Neural crest cell (in vitro differentiated cells): Measurements from ENCODE around the gene VARS2. TPM values are rescaled to one million over a fixed set of nuclear protein-coding genes. Genes with fewer than 3 reads are reported as not detected.
A peak's percentile ranks its signal among the peaks of the same experiment; 100 is the strongest.
"Not testable (repeated sequence)": the region's sequence is repeated elsewhere in the genome, so short reads cannot be mapped to it uniquely, and the experiment has no call there.

ENCODE experiments used
- DNase-seq: peaks from one replicate; pipeline ENCODE4 v3.0.0; 2021; ENCODE audit warnings: low read depth, mixed read lengths, low spot score
- H3K27ac Mint-ChIP-seq: one replicate; pipeline ENCODE4 v1.8.0; 2021; ENCODE audit warnings: mild to moderate bottlenecking, mixed read lengths; ENCODE audit not compliant: unreplicated experiment
- H3K27me3 Mint-ChIP-seq: 2 replicates; pipeline ENCODE4 v1.8.0; 2021; ENCODE audit warnings: low read depth, mild to moderate bottlenecking, mixed read lengths
- H3K36me3 Mint-ChIP-seq: 2 replicates; pipeline ENCODE4 v1.8.0; 2021; ENCODE audit warnings: low read depth, mild to moderate bottlenecking, mixed read lengths
- H3K4me1 Mint-ChIP-seq: 2 replicates; pipeline ENCODE4 v1.8.0; 2021; ENCODE audit warnings: mixed read lengths
- H3K4me3 Mint-ChIP-seq: one replicate; pipeline ENCODE4 v1.8.0; 2021; ENCODE audit warnings: mild to moderate bottlenecking, mixed read lengths
- H3K9me3 Mint-ChIP-seq: 2 replicates; pipeline ENCODE4 v1.8.0; 2021; ENCODE audit warnings: mixed read lengths
- total RNA-seq: library from RNA; stranded (reverse); gene quantifications from 2 replicates; pipeline ENCODE4 v1.2.1, GENCODE V29; 2021
- TF ChIP-seq, protein P1 (sequence below): fragments of 200-600 bp; sonication (generic); conservative IDR thresholded peaks from 2 replicates; pipeline ENCODE4 v1.5.0; 2021; ENCODE audit warnings: antibody characterized with exemption, mild to moderate bottlenecking

VARS2 gene
- total RNA-seq, 1 donor from 2014 or later: 68.2 TPM

DNA sequence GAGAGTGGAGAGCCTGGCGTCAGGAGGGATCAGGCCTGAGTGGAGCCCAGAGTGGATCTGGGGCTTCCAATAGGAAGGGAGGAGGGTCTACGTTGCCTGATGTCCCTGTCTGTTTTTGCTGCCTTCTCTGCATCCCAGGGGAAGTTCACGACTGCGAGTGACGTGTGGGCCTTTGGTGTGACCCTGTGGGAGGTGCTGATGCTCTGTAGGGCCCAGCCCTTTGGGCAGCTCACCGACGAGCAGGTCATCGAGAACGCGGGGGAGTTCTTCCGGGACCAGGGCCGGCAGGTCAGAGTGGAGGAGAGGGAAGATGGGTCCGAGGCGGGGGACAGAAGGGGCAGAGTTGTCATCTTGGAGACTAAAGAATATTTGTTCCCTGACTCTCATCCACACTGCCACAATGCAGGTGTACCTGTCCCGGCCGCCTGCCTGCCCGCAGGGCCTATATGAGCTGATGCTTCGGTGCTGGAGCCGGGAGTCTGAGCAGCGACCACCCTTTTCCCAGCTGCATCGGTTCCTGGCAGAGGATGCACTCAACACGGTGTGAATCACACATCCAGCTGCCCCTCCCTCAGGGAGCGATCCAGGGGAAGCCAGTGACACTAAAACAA is 15.2 kb upstream of the VARS2 start:
- Mint-ChIP-seq H3K4me1 (peaks cover 13% of the 10 kb centered on the region), H3K9me3 (no peaks in the 10 kb centered on the region), H3K27me3 (no peaks in the 10 kb centered on the region), H3K36me3 (peaks cover 10% of the 10 kb centered on the region), H3K4me3 (no peak overlapping the region), H3K27ac (no peak overlapping the region)
- DNase-seq: no peak
- TF ChIP-seq, protein P1, sequence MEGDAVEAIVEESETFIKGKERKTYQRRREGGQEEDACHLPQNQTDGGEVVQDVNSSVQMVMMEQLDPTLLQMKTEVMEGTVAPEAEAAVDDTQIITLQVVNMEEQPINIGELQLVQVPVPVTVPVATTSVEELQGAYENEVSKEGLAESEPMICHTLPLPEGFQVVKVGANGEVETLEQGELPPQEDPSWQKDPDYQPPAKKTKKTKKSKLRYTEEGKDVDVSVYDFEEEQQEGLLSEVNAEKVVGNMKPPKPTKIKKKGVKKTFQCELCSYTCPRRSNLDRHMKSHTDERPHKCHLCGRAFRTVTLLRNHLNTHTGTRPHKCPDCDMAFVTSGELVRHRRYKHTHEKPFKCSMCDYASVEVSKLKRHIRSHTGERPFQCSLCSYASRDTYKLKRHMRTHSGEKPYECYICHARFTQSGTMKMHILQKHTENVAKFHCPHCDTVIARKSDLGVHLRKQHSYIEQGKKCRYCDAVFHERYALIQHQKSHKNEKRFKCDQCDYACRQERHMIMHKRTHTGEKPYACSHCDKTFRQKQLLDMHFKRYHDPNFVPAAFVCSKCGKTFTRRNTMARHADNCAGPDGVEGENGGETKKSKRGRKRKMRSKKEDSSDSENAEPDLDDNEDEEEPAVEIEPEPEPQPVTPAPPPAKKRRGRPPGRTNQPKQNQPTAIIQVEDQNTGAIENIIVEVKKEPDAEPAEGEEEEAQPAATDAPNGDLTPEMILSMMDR: no peak

DNA sequence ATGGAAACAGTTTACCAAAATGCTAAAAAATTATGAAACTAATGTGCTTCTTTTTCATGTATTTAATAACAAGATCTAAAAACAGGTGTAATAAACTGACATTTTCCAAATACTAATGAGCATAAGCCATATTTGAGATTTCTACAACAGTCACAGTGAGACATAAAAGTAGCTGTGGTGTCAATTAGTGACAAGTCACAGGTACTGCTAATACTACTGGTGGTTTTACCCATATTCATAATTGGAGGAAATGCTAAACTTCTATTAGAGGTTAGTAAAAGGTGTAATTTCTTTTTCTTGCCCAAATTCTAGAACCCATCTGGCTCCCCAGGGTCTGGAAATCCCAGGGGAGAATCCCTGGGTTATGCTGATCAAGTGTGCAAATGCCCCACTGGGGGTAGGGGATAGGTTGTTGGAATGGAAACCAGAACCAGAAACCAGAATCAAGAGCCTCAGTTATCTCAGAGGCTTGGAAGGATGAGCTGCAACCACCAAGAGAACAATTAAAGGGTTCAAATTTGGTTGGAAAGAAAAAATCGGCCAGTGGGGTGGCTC is 13.1 kb upstream of the VARS2 start:
- Mint-ChIP-seq H3K36me3 (peaks cover 3% of the 10 kb centered on the region), H3K27me3 (no peaks in the 10 kb centered on the region), H3K9me3 (no peaks in the 10 kb centered on the region), H3K27ac (no peak overlapping the region), H3K4me3 (no peak overlapping the region), H3K4me1 (peaks cover 2% of the 10 kb centered on the region)
- TF ChIP-seq, protein P1: no peak
- DNase-seq: no peak

DNA sequence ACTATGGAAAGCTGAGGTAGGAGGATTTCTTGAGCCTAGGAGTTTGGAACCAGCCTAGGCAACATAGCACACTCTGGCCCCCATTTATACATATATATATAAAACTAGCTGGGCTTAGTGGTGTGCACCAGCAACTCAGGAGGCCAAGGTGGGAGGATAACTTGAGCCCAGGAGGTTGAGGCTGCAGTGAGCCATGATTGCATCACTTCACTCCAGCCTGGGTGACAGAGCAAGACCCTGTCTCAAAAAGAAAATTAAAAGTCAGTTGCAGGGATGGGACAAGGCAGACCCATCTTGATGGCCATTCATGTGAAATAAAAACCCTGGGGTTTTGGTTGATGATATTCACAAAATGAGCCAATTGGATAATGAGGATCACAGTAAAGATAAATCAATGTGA is 12.6 kb upstream of the VARS2 start:
- no peaks in the 10 kb centered on the region for H3K9me3 Mint-ChIP-seq
- TF ChIP-seq, protein P1: no peak
- no peak overlapping the region for H3K27ac Mint-ChIP-seq
- peaks cover 3% of the 10 kb centered on the region for H3K36me3 Mint-ChIP-seq
- no peak overlapping the region for H3K4me3 Mint-ChIP-seq
- no peaks in the 10 kb centered on the region for H3K27me3 Mint-ChIP-seq
- no peaks in the 10 kb centered on the region for H3K4me1 Mint-ChIP-seq
- DNase-seq: no peak

DNA sequence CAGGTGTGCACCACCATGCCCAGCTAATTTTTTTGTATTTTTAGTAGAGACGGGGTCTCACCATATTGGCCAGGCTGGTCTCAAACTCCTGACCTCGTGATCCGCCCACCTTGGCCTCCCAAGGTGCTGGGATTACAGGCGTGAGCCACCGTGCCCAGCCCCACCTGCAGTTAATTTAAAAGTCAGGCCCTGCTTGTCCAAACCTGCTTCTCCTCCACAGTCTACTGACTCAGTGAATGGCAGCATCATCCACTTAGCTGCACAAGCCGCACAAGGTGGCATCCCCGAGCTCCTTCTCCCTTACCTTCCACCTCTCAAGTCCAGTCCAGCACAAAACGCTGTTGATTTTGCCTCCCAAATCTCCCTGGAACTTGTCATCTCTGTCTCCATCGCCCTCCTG is 11.8 kb upstream of the VARS2 start:
- H3K27me3 Mint-ChIP-seq, H3K36me3 Mint-ChIP-seq, H3K4me3 Mint-ChIP-seq, H3K4me1 Mint-ChIP-seq, H3K9me3 Mint-ChIP-seq, DNase-seq, H3K27ac Mint-ChIP-seq: not testable (repeated sequence)

DNA sequence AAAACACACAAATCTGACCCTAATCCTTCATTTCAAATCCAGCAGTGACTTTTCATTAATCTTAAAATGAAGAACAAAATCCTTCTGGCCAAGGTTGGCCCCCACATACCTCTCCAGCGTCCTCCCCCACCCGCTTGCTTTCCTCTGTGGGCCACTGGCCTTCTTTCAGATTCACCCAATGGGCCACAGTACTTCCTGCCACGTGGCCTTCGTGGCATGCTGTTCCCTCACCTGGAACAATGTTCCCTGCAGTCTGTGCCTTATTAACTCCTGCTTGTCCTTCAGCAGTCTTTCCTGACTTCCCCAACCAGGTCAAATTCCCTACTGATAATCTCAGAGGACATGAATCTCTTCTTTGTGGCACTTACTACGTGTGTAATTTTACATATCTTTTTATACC is 11.3 kb upstream of the VARS2 start:
- TF ChIP-seq, protein P1: no peak
- Mint-ChIP-seq H3K27me3 (no peaks in the 10 kb centered on the region), H3K27ac (no peak overlapping the region), H3K4me1 (peaks cover 5% of the 10 kb centered on the region), H3K36me3 (peaks cover 3% of the 10 kb centered on the region), H3K4me3 (no peak overlapping the region), H3K9me3 (no peaks in the 10 kb centered on the region)
- DNase-seq: no peak

DNA sequence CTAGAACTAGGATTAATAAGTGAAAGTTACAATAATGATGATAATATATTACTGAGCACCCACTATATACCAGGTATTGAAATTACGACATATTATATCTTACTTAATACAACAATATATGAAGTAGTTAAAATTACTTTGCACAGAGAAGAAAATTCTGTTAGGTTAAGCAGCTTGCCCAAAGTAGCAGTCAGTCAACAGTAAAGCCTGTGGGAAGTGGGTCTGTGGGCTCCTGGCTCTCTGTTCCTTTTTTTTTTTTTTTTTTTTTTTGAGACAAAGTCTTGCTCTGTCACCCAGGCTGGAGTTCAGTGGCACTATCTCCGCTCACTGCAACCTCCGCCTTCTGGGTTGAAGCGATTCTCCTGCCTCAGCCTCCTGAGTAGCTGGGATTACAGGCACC is 10.8 kb upstream of the VARS2 start:
- Mint-ChIP-seq H3K9me3 (no peaks in the 10 kb centered on the region), H3K27me3 (no peaks in the 10 kb centered on the region), H3K36me3 (peaks cover 3% of the 10 kb centered on the region), H3K4me3 (no peak overlapping the region), H3K27ac (no peak overlapping the region), H3K4me1 (peaks cover 10% of the 10 kb centered on the region)
- no peak for DNase-seq
- TF ChIP-seq, protein P1: no peak

DNA sequence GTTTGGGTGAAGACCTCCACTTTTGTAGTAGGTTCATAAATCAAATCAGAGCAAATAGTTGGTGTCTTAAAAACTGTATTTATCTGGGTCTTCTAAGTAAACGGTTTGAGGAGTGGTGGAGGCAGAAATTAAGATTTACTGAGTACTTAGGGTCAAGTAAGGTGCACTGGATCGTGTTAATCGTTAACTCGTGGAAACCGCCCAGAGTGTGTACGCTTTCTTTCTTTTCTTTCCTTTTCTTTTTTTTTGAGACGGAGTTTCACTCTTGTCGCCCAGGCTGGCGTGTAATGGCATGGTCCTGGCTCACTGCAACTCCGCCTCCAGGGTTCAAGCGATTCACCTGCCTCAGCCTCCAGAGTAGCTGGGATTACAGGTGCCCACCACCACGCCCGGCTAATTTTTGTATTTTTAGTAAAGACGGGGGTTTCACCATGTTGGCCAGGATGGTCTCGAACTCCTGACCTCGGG is 6.7 kb upstream of the VARS2 start:
- not testable (repeated sequence) for H3K36me3 Mint-ChIP-seq, H3K27ac Mint-ChIP-seq, H3K27me3 Mint-ChIP-seq, H3K9me3 Mint-ChIP-seq, DNase-seq
- peak overlapping the region; percentile 56 for H3K4me3 Mint-ChIP-seq
- peaks cover 21% of the 10 kb centered on the region for H3K4me1 Mint-ChIP-seq
